Frontal cortex (tissue), 4 donors: ENCODE measurements around the gene PLCG2. TPM values are rescaled to one million over a fixed set of nuclear protein-coding genes. Genes with fewer than 3 reads are reported as not detected.
"Not testable (repeated sequence)": the region's sequence is repeated elsewhere in the genome, so short reads cannot be mapped to it uniquely, and the experiment has no call there.

Experiments
- DNase-seq, 2 donors: peaks; one replicate each; pipeline ENCODE4 v3.0.0; 2012; ENCODE audit warnings: low spot score in 2 of 2
- FAIRE-seq: peaks from 2 replicates; lab custom pipeline; 2012; peaks lifted over from hg19 to GRCh38; lab: Jason Lieb, UNC
- total RNA-seq: library from RNA; depleted of rRNA; stranded (reverse); fragments of >200 nt; gene quantifications from one replicate; pipeline ENCODE4 v1.2.3, GENCODE V29; 2014
- donor health status: control.
- donor health status: control.
- donor health status: control.

Gene PLCG2
- total RNA-seq, 1 donor from 2014 or later = 1.2 TPM

GRCh38 chr16:81946206-81946605 lies 167.1 kb downstream of the PLCG2 start:
- DNase-seq (no peak), FAIRE-seq (no peak)

GRCh38 chr16:81951564-81951963 lies 172.5 kb downstream of the PLCG2 start:
- FAIRE-seq (no peak), DNase-seq (no peak)

GRCh38 chr16:81956213-81956948 lies 177.3 kb downstream of the PLCG2 start:
- no peak for FAIRE-seq

GRCh38 chr16:81964808-81965207 lies 185.7 kb downstream of the PLCG2 start:
- FAIRE-seq (no peak), DNase-seq (no peak)

More at GRCh38 chr16:81956213-81956948, 177.3 kb downstream of the PLCG2 start:
- no peak for DNase-seq

- FAIRE-seq = no peak
- no peak for DNase-seq
Observed at GRCh38 chr16:81967358-81967757, 188.3 kb downstream of the PLCG2 start.

- DNase-seq = no peak
Observed at GRCh38 chr16:81971853-81972252, 192.8 kb downstream of the PLCG2 start.

GRCh38 chr16:81973737-81974136 lies 194.6 kb downstream of the PLCG2 start:
- DNase-seq = no peak
- FAIRE-seq = no peak

More at GRCh38 chr16:81971853-81972252, 192.8 kb downstream of the PLCG2 start:
- no peak for FAIRE-seq

GRCh38 chr16:81975637-81976036 lies 196.5 kb downstream of the PLCG2 start:
- no peak for FAIRE-seq
- DNase-seq = no peak

GRCh38 chr16:81977335-81977942 lies 198.3 kb downstream of the PLCG2 start:
- FAIRE-seq, DNase-seq: not testable (repeated sequence)

GRCh38 chr16:81987121-81987520 lies 208.0 kb downstream of the PLCG2 start:
- no peak for FAIRE-seq
- no peak for DNase-seq

GRCh38 chr16:81987706-81988105 lies 208.6 kb downstream of the PLCG2 start:
- no peak for DNase-seq
- FAIRE-seq = no peak

- DNase-seq (no peak), FAIRE-seq (no peak)
Observed at GRCh38 chr16:81992859-81993258, 213.8 kb downstream of the PLCG2 start.

- DNase-seq (no peak), FAIRE-seq (no peak)
Observed at GRCh38 chr16:81994485-81994884, 215.4 kb downstream of the PLCG2 start.

GRCh38 chr16:81995651-81996050 lies 216.6 kb downstream of the PLCG2 start:
- DNase-seq (no peak), FAIRE-seq (no peak)

GRCh38 chr16:81996664-81997509 lies 217.8 kb downstream of the PLCG2 start:
- DNase-seq (no peak), FAIRE-seq (no peak)

GRCh38 chr16:81997738-81998137 lies 218.6 kb downstream of the PLCG2 start:
- FAIRE-seq (no peak), DNase-seq (no peak)

GRCh38 chr16:82002831-82003230 lies 223.7 kb downstream of the PLCG2 start:
- DNase-seq = no peak
- no peak for FAIRE-seq

- FAIRE-seq (no peak), DNase-seq (no peak)
Observed at GRCh38 chr16:82004601-82005000, 225.5 kb downstream of the PLCG2 start.

- FAIRE-seq (no peak), DNase-seq (no peak)
Observed at GRCh38 chr16:82005027-82005830, 226.1 kb downstream of the PLCG2 start.

GRCh38 chr16:82006036-82006435 lies 226.9 kb downstream of the PLCG2 start:
- no peak for FAIRE-seq
- no peak for DNase-seq
